ENCODE data around the gene MYBPC1.
A peak's percentile ranks its signal among the peaks of the same experiment; 100 is the strongest.
"Not testable (repeated sequence)": the region's sequence is repeated elsewhere in the genome, so short reads cannot be mapped to it uniquely, and the experiment has no call there.

MYBPC1 gene

DNA sequence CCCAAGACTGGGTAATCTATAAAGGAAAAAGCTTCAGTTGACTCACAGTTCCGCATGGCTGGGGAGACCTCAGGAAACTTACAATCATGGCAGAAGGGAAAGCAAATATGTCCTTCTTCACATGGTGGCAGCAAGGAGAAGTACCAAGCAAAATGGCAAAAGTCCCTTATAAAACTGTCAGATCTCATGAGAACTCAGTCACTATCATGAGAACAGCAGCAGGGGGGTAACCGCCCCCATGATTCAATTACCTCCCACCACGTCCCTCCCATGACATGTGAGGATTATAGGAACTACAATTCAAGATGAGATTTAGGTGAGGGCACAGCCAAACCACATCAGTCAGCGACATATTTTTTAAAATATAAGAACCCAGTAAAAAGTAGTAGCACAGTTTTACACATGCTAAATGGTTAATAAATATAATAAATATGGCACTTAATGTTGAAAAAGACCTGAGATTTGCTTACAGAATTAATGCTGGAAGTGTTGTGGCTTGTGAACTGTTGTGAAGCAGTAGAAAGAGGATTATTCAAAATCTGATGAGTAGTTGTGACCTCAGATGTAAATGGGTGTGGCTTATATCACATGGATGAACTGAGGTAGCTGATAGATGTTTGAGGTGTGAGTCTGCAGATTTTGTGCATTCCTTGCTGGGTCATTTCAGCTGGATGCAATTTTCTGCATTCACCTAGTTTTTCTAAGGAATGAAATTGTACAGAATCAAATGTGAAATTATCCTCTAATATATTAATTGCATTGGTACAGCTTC is 55.8 kb downstream of the MYBPC1 start:
- no peak for DNase-seq
- intact Hi-C loops (cut with DNase I) = no loop called here

GRCh38 chr12:101653030-101653429 is 58.3 kb downstream of the MYBPC1 start:
- intact Hi-C loops (cut with DNase I) = no loop called here
- DNase-seq = no peak

DNA sequence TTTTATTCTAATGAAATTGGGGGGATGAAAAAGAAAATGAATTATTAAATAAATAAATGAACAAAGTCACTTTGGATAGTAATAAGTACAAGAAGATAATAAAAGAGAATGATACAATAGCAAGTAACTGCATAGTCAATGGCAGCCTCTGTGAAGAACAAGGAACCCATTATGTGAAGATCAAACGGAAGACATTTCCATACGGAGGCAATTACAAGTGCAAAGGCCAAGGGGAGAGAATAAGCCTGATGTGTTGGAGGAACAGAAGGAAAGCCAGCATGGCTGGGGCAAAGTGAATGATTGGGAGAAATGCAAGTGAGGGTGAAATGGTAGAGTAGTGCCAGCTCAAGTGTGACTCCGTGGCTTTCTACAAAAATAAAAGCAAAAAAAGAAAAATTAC is 58.7 kb downstream of the MYBPC1 start:
- no peak for DNase-seq
- intact Hi-C loops (cut with DNase I) = no loop called here

DNA sequence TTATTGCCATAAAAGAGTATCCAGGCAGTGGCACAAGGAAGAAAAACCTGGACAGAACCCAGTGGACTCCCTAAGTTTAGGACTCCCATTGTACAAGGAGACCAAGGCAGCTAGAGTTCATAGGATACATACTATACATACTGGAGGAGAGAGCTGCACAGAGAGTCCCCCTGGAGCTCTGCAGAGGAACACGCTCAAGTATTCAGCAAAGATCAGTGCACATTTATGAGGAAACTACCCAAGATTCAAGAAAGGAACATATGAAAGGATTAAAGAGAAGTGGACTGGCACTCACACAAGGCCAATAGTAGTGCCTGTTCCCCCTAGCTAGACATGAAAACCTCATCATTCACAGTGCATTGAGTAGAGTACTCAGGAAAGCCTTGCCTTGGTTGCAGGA is 59.7 kb downstream of the MYBPC1 start:
- no peak for DNase-seq
- intact Hi-C loops (cut with DNase I) = no loop called here

DNA sequence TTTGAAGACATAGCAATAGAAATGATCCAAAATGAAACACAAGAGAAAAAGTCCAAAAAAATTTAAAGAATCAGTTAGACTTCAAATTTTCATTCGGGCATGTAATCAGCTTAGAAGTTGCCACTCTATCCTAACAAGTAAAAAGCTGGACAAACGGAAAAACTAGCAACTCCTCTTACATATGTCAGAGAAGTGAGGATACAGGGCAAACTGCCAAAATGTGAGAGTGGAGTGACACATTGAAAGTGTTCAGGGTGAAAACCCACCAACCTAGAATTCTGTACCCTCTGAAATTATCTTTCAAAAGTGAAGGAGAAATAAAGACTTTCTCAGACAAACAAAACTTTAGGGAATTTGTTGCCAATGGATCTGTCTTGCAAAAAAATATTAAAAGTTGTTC is 60.6 kb downstream of the MYBPC1 start:
- intact Hi-C loops (cut with DNase I) = no loop called here
- DNase-seq = no peak

- DNase-seq; intact Hi-C loops (cut with DNase I): not testable (repeated sequence)
Measured at GRCh38 chr12:101660662-101661061, 65.9 kb downstream of the MYBPC1 start.

GRCh38 chr12:101663298-101663697 is 68.5 kb downstream of the MYBPC1 start:
- DNase-seq = no peak
- intact Hi-C loops (cut with DNase I) = no loop called here

DNA sequence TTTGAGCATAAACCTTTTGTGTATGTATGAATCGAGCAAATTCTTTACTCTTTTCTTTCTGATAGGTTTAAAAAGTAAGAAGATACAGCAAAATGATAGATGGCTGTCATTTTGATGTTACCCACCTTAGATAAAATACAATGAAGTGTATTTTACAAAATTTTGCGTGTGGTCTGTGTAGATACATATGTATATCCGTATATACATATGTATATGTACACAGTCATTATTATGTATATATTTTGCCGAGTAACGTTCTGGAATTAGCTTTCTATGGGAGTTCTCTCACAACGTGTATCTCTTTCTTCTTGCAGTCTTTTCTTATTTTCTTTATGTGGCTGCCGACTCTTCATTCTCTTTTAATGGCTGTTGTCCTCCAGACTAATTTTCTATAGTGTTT is 70.2 kb downstream of the MYBPC1 start:
- no peak for DNase-seq

DNA sequence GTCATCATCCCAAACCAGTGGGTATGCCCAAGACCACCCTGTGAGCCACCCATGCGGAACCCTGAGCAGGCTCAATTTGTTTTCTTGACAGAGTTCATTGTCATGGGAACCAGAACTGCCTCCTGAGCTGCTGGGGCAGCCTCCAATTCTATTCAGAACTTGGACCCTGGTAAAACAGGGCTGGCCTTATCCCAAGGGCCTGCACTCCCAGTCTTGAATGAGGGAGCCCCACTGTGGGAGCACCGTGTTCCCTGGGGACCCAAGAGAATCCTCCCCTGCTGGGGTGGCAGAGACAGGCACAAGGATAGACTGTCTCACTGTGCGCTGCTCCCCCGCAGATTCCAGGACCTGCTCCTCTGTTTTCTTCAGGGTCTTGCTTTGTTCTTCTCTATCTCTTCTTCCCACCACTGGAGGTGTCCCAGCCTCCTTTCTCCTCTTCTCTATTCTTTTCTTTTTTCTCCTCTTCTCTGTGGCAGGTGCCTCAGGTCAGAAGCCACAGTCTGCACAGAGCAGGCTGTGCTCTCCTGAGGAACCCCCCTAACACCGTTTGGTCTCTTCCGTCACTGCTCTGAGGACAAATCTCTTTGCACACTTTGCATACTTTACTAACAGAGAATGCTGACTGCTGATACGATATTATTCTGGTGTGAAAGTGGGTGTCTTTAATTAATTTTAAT is 71.4 kb downstream of the MYBPC1 start:
- DNase-seq = peak in 5 of 10 donors; percentile 10 to 78 (median 22)
- intact Hi-C loops (cut with DNase I) = no loop called here

More for the DNA sequence above, 70.2 kb downstream of the MYBPC1 start:
- intact Hi-C loops (cut with DNase I) = no loop called here

GRCh38 chr12:101667591-101667990 is 72.8 kb downstream of the MYBPC1 start:
- intact Hi-C loops (cut with DNase I) = no loop called here
- no peak for DNase-seq

DNA sequence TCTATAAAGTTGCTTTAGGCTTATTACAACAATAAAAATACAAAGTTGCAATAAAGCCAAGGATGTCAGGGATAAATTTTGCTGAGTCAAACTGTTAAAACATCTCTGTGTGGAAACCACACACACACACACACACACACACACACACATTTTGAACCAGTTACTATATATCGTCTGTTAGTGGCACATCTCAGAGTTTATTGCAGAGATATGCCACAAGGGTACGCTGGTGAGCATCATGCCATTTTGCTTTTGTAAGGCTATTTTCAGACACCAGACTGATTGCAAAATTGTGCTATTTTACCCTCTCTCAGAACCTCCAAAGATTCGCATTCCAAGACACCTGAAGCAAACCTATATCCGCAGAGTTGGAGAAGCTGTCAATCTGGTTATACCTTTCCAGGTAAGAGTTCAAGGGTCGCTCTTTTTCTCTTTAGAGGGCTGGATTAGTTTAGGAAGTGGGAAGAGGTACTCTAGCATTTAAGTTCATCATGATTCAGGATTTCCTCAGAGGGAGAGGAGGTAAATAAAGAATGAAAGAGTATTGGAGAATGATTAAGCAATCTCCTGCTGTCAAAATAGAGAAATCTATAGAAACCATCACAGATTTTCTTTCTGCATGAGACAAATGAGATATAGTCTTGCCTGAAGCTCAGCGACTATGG is 75.4 kb downstream of the MYBPC1 start:
- intact Hi-C loops (cut with DNase I) = no loop called here
- no peak for DNase-seq

DNA sequence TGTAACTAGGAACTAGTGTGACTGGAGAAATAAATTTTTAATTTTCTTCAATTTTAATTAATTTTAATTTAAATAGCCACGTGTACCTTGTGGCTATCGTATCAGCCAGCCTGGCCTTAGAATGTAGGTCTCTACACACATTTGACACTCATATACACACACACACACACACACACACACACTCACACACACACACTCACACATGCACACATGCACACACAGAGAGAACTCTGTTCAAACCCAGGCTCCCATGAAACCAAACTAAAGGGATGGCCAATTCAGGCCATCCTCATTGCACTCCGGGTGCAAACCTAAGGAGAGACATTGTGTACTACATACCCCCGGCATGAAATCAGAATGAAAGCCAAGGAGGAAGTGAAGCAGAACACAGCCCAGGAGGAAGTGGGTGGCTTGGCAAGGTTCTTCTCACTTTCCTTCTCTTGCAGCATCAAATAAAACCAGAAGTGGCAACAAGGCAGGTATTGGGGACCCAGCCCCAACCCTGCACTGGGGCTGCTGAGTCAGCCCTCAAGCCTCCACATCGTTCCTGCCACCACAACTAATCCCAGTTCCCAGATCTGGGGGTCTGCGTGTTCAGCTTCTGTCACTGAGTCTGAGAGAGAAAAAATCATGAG is 76.5 kb downstream of the MYBPC1 start:
- intact Hi-C loops (cut with DNase I) = no loop called here
- peak in 1 of 10 donors; percentile 77 for DNase-seq

GRCh38 chr12:101671833-101672232 is 77.1 kb downstream of the MYBPC1 start:
- DNase-seq = no peak
- intact Hi-C loops (cut with DNase I) = no loop called here

DNA sequence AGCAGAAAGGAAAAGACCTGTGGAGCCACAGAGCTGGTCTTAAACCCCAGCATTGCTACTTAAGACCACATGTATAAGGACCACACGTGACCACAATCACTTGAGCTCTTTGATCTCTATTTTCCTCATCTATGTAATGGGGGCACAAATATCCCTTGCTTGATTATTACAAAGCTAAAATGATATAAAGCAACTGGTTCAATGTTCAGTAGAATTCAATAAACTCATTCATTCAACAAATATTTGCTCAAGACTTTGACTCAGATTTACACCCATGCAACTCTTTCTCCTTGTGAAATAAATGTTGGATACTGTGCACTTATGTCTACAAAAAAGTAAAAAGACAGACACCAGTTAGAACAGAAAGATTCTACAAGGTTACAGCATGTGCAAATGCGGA is 80.8 kb downstream of the MYBPC1 start:
- no peak for DNase-seq
- intact Hi-C loops (cut with DNase I) = no loop called here

- intact Hi-C loops (cut with DNase I); DNase-seq: not testable (repeated sequence)
Measured at GRCh38 chr12:101676497-101676896, 81.7 kb downstream of the MYBPC1 start.

- intact Hi-C loops (cut with DNase I) = no loop called here
- DNase-seq = no peak
Measured at GRCh38 chr12:101678081-101678480, 83.3 kb downstream of the MYBPC1 start.

DNA sequence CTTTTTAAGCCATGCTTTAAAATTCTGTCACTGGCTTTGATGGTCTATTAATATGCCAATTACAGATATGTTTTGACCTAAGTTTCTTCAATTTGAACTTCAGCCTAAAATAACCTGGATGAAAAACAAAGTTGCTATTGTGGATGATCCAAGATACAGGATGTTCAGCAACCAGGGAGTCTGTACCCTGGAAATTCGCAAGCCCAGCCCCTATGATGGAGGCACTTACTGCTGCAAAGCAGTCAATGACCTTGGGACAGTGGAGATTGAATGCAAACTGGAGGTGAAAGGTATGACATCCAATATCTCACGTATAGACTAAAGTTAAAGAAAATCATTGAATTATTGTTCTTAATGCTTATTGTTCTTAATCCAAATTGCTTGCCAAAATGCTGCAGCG is 85.5 kb downstream of the MYBPC1 start:
- no peak for DNase-seq
- intact Hi-C loops (cut with DNase I) = no loop called here

DNA sequence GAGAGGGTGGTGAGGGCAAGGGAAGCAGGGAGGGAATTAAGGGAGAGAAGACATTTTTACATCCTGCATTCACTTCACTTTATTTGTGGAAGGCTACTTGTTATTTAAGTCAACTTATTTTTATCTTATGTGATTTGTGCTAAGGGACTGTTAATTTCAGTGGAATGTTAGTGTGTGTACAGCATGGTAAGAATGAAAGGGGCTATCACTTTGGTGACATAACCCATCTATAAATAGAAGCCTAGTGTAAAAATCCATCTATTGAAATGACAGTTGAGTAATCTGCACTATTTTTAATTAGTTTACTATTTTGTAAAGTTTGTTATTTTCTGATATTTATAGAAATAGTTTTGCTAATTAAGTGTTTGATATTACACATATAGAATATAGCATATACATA is 85.9 kb downstream of the MYBPC1 start:
- intact Hi-C loops (cut with DNase I) = no loop called here
- DNase-seq = no peak

GRCh38 chr12:101681627-101682026 is 86.9 kb downstream of the MYBPC1 start:
- DNase-seq; intact Hi-C loops (cut with DNase I): not testable (repeated sequence)

GRCh38 chr12:101685092-101685491 is 90.3 kb downstream of the MYBPC1 start:
- intact Hi-C loops (cut with DNase I) = no loop called here
- DNase-seq = no peak

GRCh38 chr12:101686176-101686575 is 91.4 kb downstream of the MYBPC1 start:
- intact Hi-C loops (cut with DNase I) = no loop called here
- DNase-seq = no peak

All from posterior cingulate gyrus (tissue), 11 donors.